ENCODE results near the gene IFNA10. TPM values are rescaled to one million over a fixed set of nuclear protein-coding genes. Genes with fewer than 3 reads are reported as not detected.
"Not testable (repeated sequence)": the region's sequence is repeated elsewhere in the genome, so short reads cannot be mapped to it uniquely, and the experiment has no call there.

IFNA10 gene
- total RNA-seq, result under 1 TPM in 2 of 8 experiments, not detected in 6; 0.23 to 0.57 TPM

DNA sequence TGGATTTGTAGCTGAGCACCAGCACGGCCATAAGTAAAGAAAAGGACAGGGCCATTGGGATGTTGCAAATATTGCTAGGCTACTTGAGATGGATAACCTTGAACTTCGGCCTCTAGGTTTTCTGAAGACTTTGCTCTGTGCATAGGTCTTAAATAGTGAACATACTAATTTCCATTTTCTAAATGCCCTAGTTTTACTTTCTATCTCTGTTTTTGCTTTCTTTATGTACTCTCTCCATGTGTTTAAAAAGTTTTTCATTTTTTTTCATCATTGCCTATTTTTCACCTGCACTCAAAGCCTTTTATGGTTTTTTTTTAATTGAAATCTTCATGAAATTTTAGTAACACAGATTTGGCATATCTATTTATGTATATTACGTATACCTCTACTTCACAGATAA lies at the start of gene IFNA10:
TSS of gene IFNA10 (minus strand) at position 101 of the 400 bp plus-strand sequence. CDS start at position 55, 46 bp downstream.
- 0 to 100% (median 100%) methylated on average over 1 to 2 of the region's 3 CpGs; no CpG with 5 or more reads in 6 of the 10 experiments for WGBS, 10 experiments
- ATAC-seq (replicated peaks in 6 of 8); H3K27ac ChIP-seq; H3K4me3 ChIP-seq; in situ Hi-C loops (cut with MboI; ENCODE audit: low pct_unique_long_range_greater_than_20kb in 2 of 9, low sequenced_read_pairs in 9 of 9, unreplicated experiment in 9 of 9); H3K4me1 ChIP-seq (replicated peaks in 1 of 2): not testable (repeated sequence)

GRCh38 chr9:21255538-21256212 lies 48.7 kb upstream of the IFNA10 start:
- in situ Hi-C loops (cut with MboI; ENCODE audit: low pct_unique_long_range_greater_than_20kb in 2 of 9, low sequenced_read_pairs in 9 of 9, unreplicated experiment in 9 of 9), result loop anchor here in 1 of 9 experiments (10.0 kb wide), 1 partner anchor 59 kb away; no protein-coding TSS in a partner anchor
- peak in 2 of 8 experiments; percentile 19 to 34 for ATAC-seq (replicated peaks in 6 of 8)
- Histone ChIP-seq H3K4me3 (no peak overlapping the region), H3K27ac (no peak overlapping the region), H3K4me1 (replicated peaks in 1 of 2) (no peaks in the 10 kb centered on the region)
- WGBS, 10 experiments, result 37 to 97% (median 86%) methylated on average over 2 to 5 of the region's 5 CpGs; no CpG with 5 or more reads in 3 of the 10 experiments

- in situ Hi-C loops (cut with MboI; ENCODE audit: low pct_unique_long_range_greater_than_20kb in 2 of 9, low sequenced_read_pairs in 9 of 9, unreplicated experiment in 9 of 9), result loop anchor here in 1 of 9 experiments (10.0 kb wide), 1 partner anchor 62 kb away; no protein-coding TSS in a partner anchor
Observed at GRCh38 chr9:21252721-21253547, 46.0 kb upstream of the IFNA10 start.

DNA sequence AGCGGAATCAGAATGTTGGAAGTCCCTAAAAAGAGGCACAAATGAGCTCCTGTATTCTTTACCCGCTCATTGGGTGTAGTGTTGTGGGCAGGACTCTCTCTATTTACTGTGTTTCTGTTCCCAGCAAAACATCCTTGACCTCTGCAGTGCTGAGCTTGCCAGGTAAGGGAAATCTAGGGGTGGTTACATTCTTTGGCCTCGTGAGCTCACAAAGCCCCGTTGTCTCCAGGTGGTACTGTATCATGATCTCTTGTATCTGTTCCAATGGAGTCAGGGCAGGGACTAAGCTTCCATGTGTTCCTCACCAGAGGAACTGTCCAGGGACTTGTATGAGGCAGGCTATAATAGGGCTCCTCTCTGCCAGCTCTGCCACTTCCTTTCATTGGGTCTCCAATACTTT lies 44.7 kb upstream of the IFNA10 start:
- no peak overlapping the region for H3K4me3 ChIP-seq
- H3K4me1 ChIP-seq (replicated peaks in 1 of 2), result no peaks in the 10 kb centered on the region
- H3K27ac ChIP-seq, result no peak overlapping the region
- in situ Hi-C loops (cut with MboI; ENCODE audit: low pct_unique_long_range_greater_than_20kb in 2 of 9, low sequenced_read_pairs in 9 of 9, unreplicated experiment in 9 of 9), result loop anchor here in 1 of 9 experiments (10.0 kb wide), 1 partner anchor 63 kb away; no protein-coding TSS in a partner anchor
- ATAC-seq (replicated peaks in 6 of 8), result no peak
- WGBS, 10 experiments, result 7 to 100% (median 50%) methylated on average over 1 to 3 of the region's 4 CpGs; no CpG with 5 or more reads in 1 of the 10 experiments

More at GRCh38 chr9:21252721-21253547, 46.0 kb upstream of the IFNA10 start:
- 0 to 29% (median 8%) methylated on average over 1 to 3 of the region's 3 CpGs; no CpG with 5 or more reads in 2 of the 10 experiments for WGBS, 10 experiments
- Histone ChIP-seq H3K4me3 (no peak overlapping the region), H3K27ac (no peak overlapping the region), H3K4me1 (replicated peaks in 1 of 2) (no peaks in the 10 kb centered on the region)
- ATAC-seq (replicated peaks in 6 of 8), result peak; percentile 60 to 93 (median 84)

DNA sequence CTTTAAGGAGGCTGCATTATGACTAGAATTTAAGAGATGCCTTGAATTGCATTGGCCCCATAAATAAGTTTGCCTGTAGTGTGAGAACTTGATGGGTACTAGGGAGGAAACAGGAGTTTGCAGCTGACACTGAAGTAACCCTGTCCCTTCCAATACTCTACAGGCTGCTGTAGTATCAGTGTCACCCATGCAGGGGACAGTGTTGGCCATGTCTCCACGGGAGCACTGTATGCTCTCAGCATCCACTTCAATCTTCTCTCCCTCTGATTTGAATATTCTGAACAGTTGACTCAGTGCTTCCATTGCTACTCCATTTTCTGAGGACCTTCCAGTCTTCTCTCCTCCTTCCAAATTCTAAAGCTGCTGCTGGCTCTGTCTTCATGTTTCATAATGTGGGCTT lies 44.2 kb upstream of the IFNA10 start:
- 0 to 38% (median 0%) methylated on average over 1 of the region's 1 CpG; no CpG with 5 or more reads in 5 of the 10 experiments for WGBS, 10 experiments
- Histone ChIP-seq H3K27ac (no peak overlapping the region), H3K4me3 (no peak overlapping the region), H3K4me1 (replicated peaks in 1 of 2) (no peaks in the 10 kb centered on the region)
- in situ Hi-C loops (cut with MboI; ENCODE audit: low pct_unique_long_range_greater_than_20kb in 2 of 9, low sequenced_read_pairs in 9 of 9, unreplicated experiment in 9 of 9), result loop anchor here in 1 of 9 experiments (10.0 kb wide), 1 partner anchor 64 kb away; no protein-coding TSS in a partner anchor
- peak in 2 of 8 experiments; percentile 50 to 74 for ATAC-seq (replicated peaks in 6 of 8)

- 0 to 100% (median 60%) methylated on average over 1 to 2 of the region's 2 CpGs; no CpG with 5 or more reads in 3 of the 10 experiments for WGBS, 10 experiments
- Histone ChIP-seq H3K4me1 (replicated peaks in 1 of 2) (no peaks in the 10 kb centered on the region), H3K27ac (no peak overlapping the region), H3K4me3 (no peak overlapping the region)
- no peak for ATAC-seq (replicated peaks in 6 of 8)
- in situ Hi-C loops (cut with MboI; ENCODE audit: low pct_unique_long_range_greater_than_20kb in 2 of 9, low sequenced_read_pairs in 9 of 9, unreplicated experiment in 9 of 9), result no loop called here
Observed at GRCh38 chr9:21244836-21245235, 37.9 kb upstream of the IFNA10 start.

DNA sequence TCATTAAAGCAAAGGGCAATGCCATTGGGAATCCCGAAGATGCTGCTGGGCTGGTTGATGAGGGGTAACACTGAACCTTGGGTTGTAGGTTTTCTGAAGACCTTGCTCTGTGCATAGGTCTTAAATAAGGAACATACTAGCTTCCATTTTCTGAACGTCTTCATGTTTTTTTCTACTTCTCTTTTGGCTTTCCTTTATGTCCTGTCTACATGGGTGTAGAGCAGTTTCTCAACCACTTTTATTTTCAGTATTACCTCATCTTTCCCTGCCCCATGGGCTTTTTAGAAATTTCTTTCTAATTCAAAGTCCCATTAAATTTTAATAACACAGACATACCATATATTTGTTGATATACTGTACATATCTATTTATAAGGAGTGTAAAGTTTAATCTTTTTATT lies 33.0 kb upstream of the IFNA10 start, which contains the start of gene IFNA14:
TSS of gene IFNA14 (minus strand) at position 95 of the 400 bp plus-strand sequence. CDS start at position 25, 70 bp downstream.
- H3K4me1 ChIP-seq (replicated peaks in 1 of 2), result no peaks in the 10 kb centered on the region
- ATAC-seq (replicated peaks in 6 of 8), result no peak
- no peak within 1 kb of the TSS for H3K27ac ChIP-seq
- H3K4me3 ChIP-seq, result no peak within 1 kb of the TSS
- WGBS, 10 experiments, result 27 to 80% (median 67%) methylated on average over 1 to 2 of the region's 2 CpGs; no CpG with 5 or more reads in 1 of the 10 experiments
- in situ Hi-C loops (cut with MboI; ENCODE audit: low pct_unique_long_range_greater_than_20kb in 2 of 9, low sequenced_read_pairs in 9 of 9, unreplicated experiment in 9 of 9), result no loop called here

DNA sequence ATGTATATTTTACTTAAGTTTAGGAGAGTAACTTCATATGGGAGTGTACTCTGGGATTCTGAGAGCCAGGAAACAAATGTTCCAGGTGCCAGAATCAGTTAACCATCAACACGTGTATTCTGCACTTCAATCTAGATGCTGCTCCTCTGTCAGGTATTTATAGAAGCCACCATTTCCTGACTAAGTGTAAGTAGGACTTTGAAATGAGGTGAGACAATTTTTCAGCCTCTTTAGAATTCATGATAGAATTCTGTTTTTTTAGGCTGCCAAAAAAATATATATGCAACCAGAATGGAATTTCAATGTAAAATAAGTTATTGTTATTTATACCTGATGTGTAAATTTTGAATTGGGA lies 29.4 kb upstream of the IFNA10 start:
- H3K4me1 ChIP-seq (replicated peaks in 1 of 2); ATAC-seq (replicated peaks in 6 of 8); H3K4me3 ChIP-seq; in situ Hi-C loops (cut with MboI; ENCODE audit: low pct_unique_long_range_greater_than_20kb in 2 of 9, low sequenced_read_pairs in 9 of 9, unreplicated experiment in 9 of 9); H3K27ac ChIP-seq: not testable (repeated sequence)
- WGBS, 10 experiments, result 0 to 67% (median 49%) methylated on average over 1 of the region's 1 CpG; no CpG with 5 or more reads in 4 of the 10 experiments

DNA sequence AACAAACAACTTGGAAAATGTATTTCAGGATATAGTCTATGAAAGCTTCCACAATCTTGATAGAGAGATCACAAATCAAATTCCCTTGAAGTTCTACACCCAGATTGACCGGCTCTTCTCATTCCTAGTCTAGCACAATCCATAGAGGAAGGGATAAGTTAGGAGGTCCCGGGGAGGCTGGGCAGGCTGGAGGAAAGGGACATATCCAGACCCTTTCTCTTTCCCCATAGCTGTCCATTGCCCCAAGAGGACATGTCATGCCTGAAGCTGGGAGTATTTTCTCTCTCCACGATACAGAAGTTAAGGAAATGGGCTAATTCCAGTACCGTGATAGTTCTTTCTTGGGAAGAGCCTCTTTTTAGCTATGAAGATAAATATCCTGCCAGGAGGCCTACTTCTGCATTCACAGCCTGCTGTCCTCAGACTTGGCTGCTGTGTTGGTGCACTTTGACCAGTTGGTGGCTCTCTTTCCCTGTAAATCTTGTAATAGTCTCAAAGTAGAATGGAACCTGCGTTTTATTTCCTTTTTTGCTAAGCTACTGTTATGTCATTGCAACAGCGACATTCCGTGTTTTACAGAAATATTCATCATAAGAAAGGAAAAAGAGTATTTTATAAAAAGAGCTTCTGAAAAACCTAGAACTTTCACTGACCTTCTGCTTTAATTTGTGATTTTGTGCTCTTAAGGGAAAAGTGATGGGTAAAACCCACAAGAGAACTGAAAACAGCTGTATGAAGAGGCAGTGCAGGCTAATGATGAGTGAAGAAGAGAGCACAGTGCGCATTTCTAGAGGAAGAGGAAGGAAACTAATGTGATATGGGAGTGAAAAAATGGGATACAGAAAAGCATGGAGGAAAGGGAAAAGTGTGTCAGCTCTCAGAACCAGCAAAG lies 28.8 kb upstream of the IFNA10 start:
- H3K4me1 ChIP-seq (replicated peaks in 1 of 2); H3K4me3 ChIP-seq; H3K27ac ChIP-seq; in situ Hi-C loops (cut with MboI; ENCODE audit: low pct_unique_long_range_greater_than_20kb in 2 of 9, low sequenced_read_pairs in 9 of 9, unreplicated experiment in 9 of 9): not testable (repeated sequence)
- 2 to 72% (median 40%) methylated on average over 2 to 8 of the region's 8 CpGs for WGBS, 10 experiments
- peak in 4 of 8 experiments; percentile 58 to 93 (median 84) for ATAC-seq (replicated peaks in 6 of 8)

DNA sequence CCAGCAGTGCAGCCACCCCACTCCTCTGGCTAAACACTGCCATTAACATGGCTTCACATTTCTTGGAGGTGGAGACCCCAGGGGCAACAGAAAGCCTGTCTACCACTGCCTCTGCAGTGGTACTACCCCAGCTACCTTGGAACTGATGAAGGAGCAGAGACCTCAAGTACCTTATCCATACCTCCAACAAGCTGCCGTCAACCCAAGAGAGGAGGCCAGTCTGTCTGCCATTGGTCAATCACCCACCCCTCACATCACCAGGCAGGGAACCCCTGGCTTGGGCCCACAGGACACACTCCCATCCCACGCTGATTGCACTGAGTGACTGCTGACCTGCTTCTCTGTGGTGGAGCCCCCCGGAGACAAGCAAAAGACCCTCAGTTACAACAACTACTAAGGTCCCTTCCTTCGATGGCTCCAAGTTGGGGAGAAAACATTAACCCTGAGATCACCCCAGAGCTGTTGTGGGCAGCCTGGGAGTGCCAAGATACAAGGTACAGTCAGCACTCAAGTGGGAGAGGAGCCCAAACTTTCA lies 27.3 kb upstream of the IFNA10 start:
- WGBS, 10 experiments, result 0 to 80% (median 80%) methylated on average over 1 to 2 of the region's 4 CpGs; no CpG with 5 or more reads in 7 of the 10 experiments
- Histone ChIP-seq H3K4me1 (replicated peaks in 1 of 2) (no peaks in the 10 kb centered on the region), H3K27ac (no peak overlapping the region), H3K4me3 (no peak overlapping the region)
- ATAC-seq (replicated peaks in 6 of 8), result no peak
- in situ Hi-C loops (cut with MboI; ENCODE audit: low pct_unique_long_range_greater_than_20kb in 2 of 9, low sequenced_read_pairs in 9 of 9, unreplicated experiment in 9 of 9), result no loop called here

- no peak overlapping the region for H3K4me3 ChIP-seq
- no peak for ATAC-seq (replicated peaks in 6 of 8)
- no peak overlapping the region for H3K27ac ChIP-seq
- WGBS, 10 experiments, result 80 to 100% (median 87%) methylated on average over 1 to 2 of the region's 2 CpGs; no CpG with 5 or more reads in 6 of the 10 experiments
- no peaks in the 10 kb centered on the region for H3K4me1 ChIP-seq (replicated peaks in 1 of 2)
- in situ Hi-C loops (cut with MboI; ENCODE audit: low pct_unique_long_range_greater_than_20kb in 2 of 9, low sequenced_read_pairs in 9 of 9, unreplicated experiment in 9 of 9), result no loop called here
Observed at GRCh38 chr9:21233258-21233657, 26.3 kb upstream of the IFNA10 start.

DNA sequence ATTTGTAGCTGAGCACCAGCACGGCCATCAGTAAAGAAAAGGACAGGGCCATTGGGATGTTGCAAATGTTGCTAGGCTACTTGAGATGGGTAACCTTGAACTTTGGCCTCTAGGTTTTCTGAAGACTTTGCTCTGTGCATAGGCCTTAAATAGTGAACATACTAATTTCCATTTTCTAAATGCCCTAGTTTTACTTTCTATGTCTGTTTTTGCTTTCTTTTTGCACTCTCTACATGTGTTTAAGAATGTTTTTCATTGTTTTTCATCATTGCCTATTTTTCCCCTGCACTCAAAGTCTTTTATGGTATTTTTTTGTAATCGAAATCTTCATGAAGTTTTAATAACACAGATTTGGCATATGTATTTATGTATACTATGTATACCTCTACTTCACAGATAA lies 21.2 kb upstream of the IFNA10 start, which contains the start of gene IFNA17:
TSS of gene IFNA17 (minus strand) at position 101 of the 400 bp plus-strand sequence. CDS start at position 52, 49 bp downstream.
- H3K27ac ChIP-seq, result no peak within 1 kb of the TSS
- in situ Hi-C loops (cut with MboI; ENCODE audit: low pct_unique_long_range_greater_than_20kb in 2 of 9, low sequenced_read_pairs in 9 of 9, unreplicated experiment in 9 of 9), result no loop called here
- no peak for ATAC-seq (replicated peaks in 6 of 8)
- H3K4me3 ChIP-seq, result no peak within 1 kb of the TSS
- WGBS, 10 experiments, result 18 to 90% (median 80%) methylated on average over 1 of the region's 2 CpGs; no CpG with 5 or more reads in 1 of the 10 experiments
- no peaks in the 10 kb centered on the region for H3K4me1 ChIP-seq (replicated peaks in 1 of 2)
